ENCODE measurements around the gene AP4S1.
"Not testable (repeated sequence)": the region's sequence is repeated elsewhere in the genome, so short reads cannot be mapped to it uniquely, and the experiment has no call there.

The AP4S1 gene

GRCh38 chr14:31009836-31010574 lies 15.4 kb upstream of the AP4S1 start:
- FAIRE-seq = no peak

GRCh38 chr14:31010935-31011334 lies 14.5 kb upstream of the AP4S1 start:
- no peak for FAIRE-seq

GRCh38 chr14:31013841-31014240 lies 11.6 kb upstream of the AP4S1 start:
- FAIRE-seq = no peak

GRCh38 chr14:31018057-31018645 lies 7.3 kb upstream of the AP4S1 start:
- FAIRE-seq = no peak

GRCh38 chr14:31020834-31021575 lies 4.4 kb upstream of the AP4S1 start:
- no peak for FAIRE-seq

- FAIRE-seq = no peak
These were observed 3.9 kb upstream of the AP4S1 start for GRCh38 chr14:31021576-31021949.

- no peak for FAIRE-seq
These were observed 3.1 kb upstream of the AP4S1 start for GRCh38 chr14:31022386-31022785.

GRCh38 chr14:31024010-31024480 lies 1.4 kb upstream of the AP4S1 start:
- no peak for FAIRE-seq

- FAIRE-seq = no peak
These were observed 677 bp upstream of the AP4S1 start for GRCh38 chr14:31024577-31025366.

GRCh38 chr14:31026077-31026449 lies 614 bp downstream of the AP4S1 start, which contains the start of gene STRN3:
Gene STRN3 (minus strand): TSS chr14:31026379. CDS start chr14:31026185, 194 bp downstream.
- no peak for FAIRE-seq

- FAIRE-seq = peak; percentile 89
These were observed 1.2 kb downstream of the AP4S1 start for GRCh38 chr14:31026450-31027235.

GRCh38 chr14:31027847-31028246 lies 2.4 kb downstream of the AP4S1 start:
- no peak for FAIRE-seq

GRCh38 chr14:31029016-31029970 lies 3.8 kb downstream of the AP4S1 start:
- FAIRE-seq = no peak

- FAIRE-seq = no peak
These were observed 5.0 kb downstream of the AP4S1 start for GRCh38 chr14:31030469-31030868.

GRCh38 chr14:31036552-31036951 lies 11.1 kb downstream of the AP4S1 start:
- no peak for FAIRE-seq

- no peak for FAIRE-seq
These were observed 12.3 kb downstream of the AP4S1 start for GRCh38 chr14:31037709-31038221.

GRCh38 chr14:31038521-31039166 lies 13.2 kb downstream of the AP4S1 start:
- FAIRE-seq = no peak

GRCh38 chr14:31042300-31042699 lies 16.9 kb downstream of the AP4S1 start:
- FAIRE-seq = no peak

GRCh38 chr14:31042893-31043292 lies 17.4 kb downstream of the AP4S1 start:
- FAIRE-seq = not testable (repeated sequence)

- no peak for FAIRE-seq
These were observed 17.9 kb downstream of the AP4S1 start for GRCh38 chr14:31043379-31043778.
